Activated T-cell treated with anti-CD3 and anti-CD28 coated beads for 4 hours (primary cell): ENCODE results near the gene ZNF385B.
"Not testable (repeated sequence)": the region's sequence is repeated elsewhere in the genome, so short reads cannot be mapped to it uniquely, and the experiment has no call there.

Experiments
- DNase-seq: peaks from one replicate; pipeline ENCODE4 v3.0.0-alpha.2; 2020

ZNF385B gene

GRCh38 chr2:179461420-179461819 lies 400.0 kb downstream of the ZNF385B start:
- DNase-seq, result no peak

- DNase-seq, result no peak
Observed at GRCh38 chr2:179460181-179460929, 401.1 kb downstream of the ZNF385B start.

- DNase-seq, result not testable (repeated sequence)
Observed at GRCh38 chr2:179458113-179458512, 403.3 kb downstream of the ZNF385B start.

GRCh38 chr2:179455824-179456223 lies 405.6 kb downstream of the ZNF385B start:
- DNase-seq, result no peak

GRCh38 chr2:179455172-179455524 lies 406.3 kb downstream of the ZNF385B start:
- no peak for DNase-seq

GRCh38 chr2:179454443-179455171 lies 406.8 kb downstream of the ZNF385B start:
- no peak for DNase-seq

GRCh38 chr2:179449010-179449409 lies 412.4 kb downstream of the ZNF385B start:
- no peak for DNase-seq

- no peak for DNase-seq
Observed at GRCh38 chr2:179447839-179448447, 413.5 kb downstream of the ZNF385B start.

- DNase-seq, result no peak
Observed at GRCh38 chr2:179447421-179447820, 414.0 kb downstream of the ZNF385B start.

- no peak for DNase-seq
Observed at GRCh38 chr2:179446476-179447141, 414.8 kb downstream of the ZNF385B start.

- DNase-seq, result no peak
Observed at GRCh38 chr2:179444056-179444455, 417.4 kb downstream of the ZNF385B start.

- no peak for DNase-seq
Observed at GRCh38 chr2:179443180-179443579, 418.2 kb downstream of the ZNF385B start.

GRCh38 chr2:179442206-179442605 lies 419.2 kb downstream of the ZNF385B start:
- DNase-seq, result no peak

GRCh38 chr2:179441551-179441950 lies 419.9 kb downstream of the ZNF385B start:
- no peak for DNase-seq

- no peak for DNase-seq
Observed at GRCh38 chr2:179440642-179441251, 420.7 kb downstream of the ZNF385B start.

- no peak for DNase-seq
Observed at GRCh38 chr2:179438654-179439053, 422.8 kb downstream of the ZNF385B start.

- DNase-seq, result no peak
Observed at GRCh38 chr2:179437430-179437829, 424.0 kb downstream of the ZNF385B start.

- DNase-seq, result no peak
Observed at GRCh38 chr2:179435566-179435965, 425.8 kb downstream of the ZNF385B start.

GRCh38 chr2:179435000-179435399 lies 426.4 kb downstream of the ZNF385B start:
- DNase-seq, result no peak

GRCh38 chr2:179434357-179434756 lies 427.1 kb downstream of the ZNF385B start:
- no peak for DNase-seq

- no peak for DNase-seq
Observed at GRCh38 chr2:179432751-179433150, 428.7 kb downstream of the ZNF385B start.

GRCh38 chr2:179429597-179429996 lies 431.8 kb downstream of the ZNF385B start:
- DNase-seq, result no peak

- DNase-seq, result no peak
Observed at GRCh38 chr2:179429060-179429471, 432.3 kb downstream of the ZNF385B start.
